A549 (cell line): ENCODE measurements around the gene IFFO2. TPM values are rescaled to one million over a fixed set of nuclear protein-coding genes. Genes with fewer than 3 reads are reported as not detected.

Experiments
- ATAC-seq, 2 experiments: fragments of 200-7000 bp in 1 of 2; fragments of >200 bp in 1 of 2; cut with Nextera tagmentation in 1 of 2; cut with Tn5 transposase in 1 of 2; 3 replicates each; pipeline versions ENCODE4 v1.8.0 to v1.9.1; 2018 to 2020; ENCODE audit warnings: mild to moderate bottlenecking in 1 of 2, moderate library complexity in 1 of 2
- CTCF ChIA-PET: fragments of 300-600 bp; sonication (Branson Sonifier 250); formaldehyde crosslinking; extraction: SDS; loops from one replicate; lab custom pipeline; 2021; ENCODE audit warnings: antibody characterized with exemption, inconsistent platforms; lab: Yijun Ruan, JAX
- POLR2A ChIA-PET: fragments of 350-600 bp; formaldehyde crosslinking; extraction: SDS; loops from one replicate; lab custom pipeline; 2021; ENCODE audit warnings: antibody characterized with exemption, inconsistent platforms; lab: Yijun Ruan, JAX
- DNase-seq, 2 experiments: peaks; one replicate each; pipeline versions ENCODE4 v3.0.0 to v3.0.0-alpha.2; 2011 to 2016; ENCODE audit warnings: low read depth in 1 of 2, low spot score in 1 of 2
- FAIRE-seq: peaks from 2 replicates; lab custom pipeline; 2011; peaks lifted over from hg19 to GRCh38; lab: Jason Lieb, UNC
- H3K27ac ChIP-seq, 2 experiments: fragments of >200 bp; sonication (Bioruptor Twin); formaldehyde crosslinking; 3 replicates each; pipeline ENCODE4 v1.5.1; 2016 to 2017
- H3K4me1 ChIP-seq: fragments of >200 bp; sonication (Bioruptor Twin); formaldehyde crosslinking; 3 replicates; pipeline ENCODE4 v1.6.1; 2016
- H3K4me2 ChIP-seq: fragments of >200 bp; sonication (Bioruptor Twin); formaldehyde crosslinking; 3 replicates; pipeline ENCODE4 v1.6.1; 2016
- H3K4me3 ChIP-seq: fragments of >200 bp; sonication (Bioruptor Twin); formaldehyde crosslinking; 3 replicates; pipeline ENCODE4 v1.5.1; 2016
- H3K9me3 ChIP-seq: fragments of >200 bp; sonication (Bioruptor Twin); formaldehyde crosslinking; 3 replicates; pipeline ENCODE4 v1.6.1; 2016
- ATOH8 ChIP-seq: fragments of 250-450 bp; sonication (Bioruptor Pico); IDR thresholded peaks from 2 replicates; pipeline ENCODE4 v1.5.0; 2020; ENCODE audit warnings: low read depth, mild to moderate bottlenecking, moderate library complexity
- BCL3 ChIP-seq: fragments of >200 bp; sonication (Bioruptor Twin); formaldehyde crosslinking; IDR thresholded peaks from 3 replicates; pipeline ENCODE4 v1.6.1; 2016
- CHD4 ChIP-seq: fragments of 200-600 bp; sonication (generic); IDR thresholded peaks from 2 replicates; pipeline ENCODE4 v1.6.1; 2016; ENCODE audit warnings: antibody characterized with exemption, mild to moderate bottlenecking, borderline replicate concordance
- ESRRA ChIP-seq: fragments of 150-350 bp; IDR thresholded peaks from 2 replicates; pipeline ENCODE4 v1.6.1; 2014; ENCODE audit warnings: mild to moderate bottlenecking, low read length, borderline replicate concordance
- FOSB ChIP-seq: fragments of 250-450 bp; sonication (Bioruptor Pico); IDR thresholded peaks from 2 replicates; pipeline ENCODE4 v1.5.0; 2020; ENCODE audit warnings: mild to moderate bottlenecking, moderate library complexity
- GATA3 ChIP-seq: IDR thresholded peaks from 2 replicates; pipeline ENCODE4 v1.6.1; 2012; ENCODE audit warnings: borderline replicate concordance
- HES2 ChIP-seq: fragments of >200 bp; sonication (Bioruptor Twin); formaldehyde crosslinking; IDR thresholded peaks from 2 replicates; pipeline ENCODE4 v1.6.1; 2016
- HOXA7 ChIP-seq: fragments of 250-450 bp; sonication (Bioruptor Pico); IDR thresholded peaks from 2 replicates; pipeline ENCODE4 v1.5.0; 2020; ENCODE audit warnings: mild to moderate bottlenecking, moderate library complexity
- MAFK ChIP-seq: fragments of 450-650 bp; IDR thresholded peaks from 2 replicates; pipeline ENCODE4 v1.6.1; 2014; ENCODE audit not compliant: partially characterized antibody
- MAX ChIP-seq: IDR thresholded peaks from 2 replicates; pipeline ENCODE4 v1.6.1; 2012
- MYC ChIP-seq: IDR thresholded peaks from 2 replicates; pipeline ENCODE4 v1.6.1; 2012; ENCODE audit warnings: mild to moderate bottlenecking, inconsistent platforms, low read length, improper control_type of control experiment, borderline replicate concordance
- NFE2L2 ChIP-seq: fragments of 150-350 bp; conservative IDR thresholded peaks from 2 replicates; pipeline ENCODE4 v1.6.1; 2014; ENCODE audit warnings: low read length
- NR3C1 ChIP-seq: fragments of >200 bp; sonication (Bioruptor Twin); formaldehyde crosslinking; IDR thresholded peaks from 3 replicates; pipeline ENCODE4 v1.6.1; 2017
- RCOR1 ChIP-seq: fragments of 150-350 bp; IDR thresholded peaks from 2 replicates; pipeline ENCODE4 v1.6.1; 2014; ENCODE audit warnings: antibody characterized with exemption, low read length, low read depth
- REST ChIP-seq: fragments of 200-600 bp; sonication (generic); IDR thresholded peaks from 2 replicates; pipeline ENCODE4 v1.6.1; 2016; ENCODE audit warnings: antibody characterized with exemption, mild to moderate bottlenecking, moderate library complexity
- RNF2 ChIP-seq: fragments of 200-600 bp; sonication (generic); IDR thresholded peaks from 2 replicates; pipeline ENCODE4 v1.6.1; 2016; ENCODE audit warnings: low read depth, mild to moderate bottlenecking, antibody characterized with exemption, moderate library complexity, borderline replicate concordance
- USF2 ChIP-seq: fragments of 450-650 bp; IDR thresholded peaks from 2 replicates; pipeline ENCODE4 v1.6.1; 2014; ENCODE audit warnings: antibody characterized with exemption
- WGBS: methylation state at CpG from one replicate; pipeline ENCODE4 v1.1.6; 2017; ENCODE audit errors: missing lambda C conversion rate; 5-methylcytosine and 5-hydroxymethylcytosine counted together
- polyA plus RNA-seq, 4 experiments: library from polyadenylated mRNA; depleted of rRNA in 3 of 4; stranded (reverse); fragments of >200 nt; fragmentation: RNase III in 1 of 4; extraction: RNeasy Plus Mini Kit Qiagen cat#74134 plus additional on column Dnase treatment in 1 of 4; gene quantifications; 2 replicates in 3 of 4; 3 replicates in 1 of 4; pipeline ENCODE4 v1.2.3, GENCODE V29; 2011 to 2017
- TF ChIP-seq, protein P1 (sequence below): fragments of 150-350 bp; IDR thresholded peaks from 2 replicates; pipeline ENCODE4 v1.6.1; 2014; ENCODE audit warnings: low read depth, mild to moderate bottlenecking, low read length
- TF ChIP-seq, protein P2 (sequence below): IDR thresholded peaks from 2 replicates; pipeline ENCODE4 v1.6.1; 2012
- TF ChIP-seq, protein P3 (sequence below): IDR thresholded peaks from 2 replicates; pipeline ENCODE4 v1.6.1; 2012; ENCODE audit warnings: low read depth, borderline replicate concordance

IFFO2 gene
- polyA plus RNA-seq, 2 of the 4 experiments (the other 2 are of a cell fraction): 24.3 to 53.9 TPM

- TF ChIP-seq RNF2: no peak
- TF ChIP-seq RCOR1: no peak
- TF ChIP-seq MAX: no peak
- no peak for TF ChIP-seq ATOH8 (CRISPR knock-in tag)
- no peak for TF ChIP-seq ESRRA
- TF ChIP-seq BCL3: no peak
- TF ChIP-seq, protein P1, sequence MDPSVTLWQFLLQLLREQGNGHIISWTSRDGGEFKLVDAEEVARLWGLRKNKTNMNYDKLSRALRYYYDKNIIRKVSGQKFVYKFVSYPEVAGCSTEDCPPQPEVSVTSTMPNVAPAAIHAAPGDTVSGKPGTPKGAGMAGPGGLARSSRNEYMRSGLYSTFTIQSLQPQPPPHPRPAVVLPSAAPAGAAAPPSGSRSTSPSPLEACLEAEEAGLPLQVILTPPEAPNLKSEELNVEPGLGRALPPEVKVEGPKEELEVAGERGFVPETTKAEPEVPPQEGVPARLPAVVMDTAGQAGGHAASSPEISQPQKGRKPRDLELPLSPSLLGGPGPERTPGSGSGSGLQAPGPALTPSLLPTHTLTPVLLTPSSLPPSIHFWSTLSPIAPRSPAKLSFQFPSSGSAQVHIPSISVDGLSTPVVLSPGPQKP: no peak
- no peak for TF ChIP-seq REST
- no peak for TF ChIP-seq MAFK
- ChIA-PET CTCF (interaction anchor here (0.6 to 8.8 kb wide), 5 partner anchors 12 to 450 kb away, joined by 3 to 77 read pairs (median 3); no protein-coding TSS in a partner anchor), POLR2A (no interaction called here)
- WGBS: 95% methylated on average over 2 of the region's 9 CpGs
- ATAC-seq (no peak), FAIRE-seq (no peak), DNase-seq (no peak)
- Histone ChIP-seq H3K27ac (peak overlapping the region in 1 of 2 experiments; percentile 94; a peak in 4 of 6 replicates), H3K9me3 (no peaks in the 10 kb centered on the region), H3K4me1 (peaks cover 87% of the 10 kb centered on the region), H3K4me2 (no peak overlapping the region), H3K4me3 (no peak overlapping the region)
These were observed 31.2 kb downstream of the IFFO2 start for GRCh38 chr1:18925279-18925678.

DNA sequence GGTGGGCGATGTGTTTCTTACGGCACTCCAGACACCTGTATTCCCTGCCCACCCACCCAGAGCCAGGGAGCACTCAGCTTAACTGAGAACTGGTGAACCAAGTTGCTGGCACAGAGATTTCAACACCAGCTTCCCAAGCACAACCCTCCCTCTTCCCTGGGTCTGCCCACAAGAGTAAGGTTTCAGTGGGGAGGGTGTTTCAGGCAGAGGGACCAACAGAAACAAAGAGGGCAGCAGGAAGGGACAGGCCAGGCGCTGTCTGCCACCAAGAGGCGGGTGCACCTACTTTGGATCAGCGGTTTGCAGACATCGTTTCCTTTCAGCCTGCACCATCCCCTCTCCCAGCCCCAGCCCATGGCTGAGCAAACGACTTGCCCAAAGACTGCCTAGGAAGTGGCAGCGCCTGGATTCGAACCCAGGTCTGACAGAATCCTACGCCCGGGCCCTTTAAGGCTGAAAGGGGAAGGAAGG lies 32.2 kb downstream of the IFFO2 start:
- 79% methylated on average over 9 of the region's 11 CpGs for WGBS

GRCh38 chr1:18923756-18924211 lies 32.7 kb downstream of the IFFO2 start:
- DNase-seq (no peak), ATAC-seq (no peak), FAIRE-seq (no peak)
- Histone ChIP-seq H3K27ac (peak overlapping the region; percentile 89 to 94), H3K4me2 (peak overlapping the region; percentile 83), H3K4me1 (peaks cover 74% of the 10 kb centered on the region), H3K4me3 (no peak overlapping the region), H3K9me3 (no peaks in the 10 kb centered on the region)
- 40% methylated on average over 6 of the region's 14 CpGs for WGBS
- POLR2A ChIA-PET: no interaction called here
- TF ChIP-seq, protein P2, sequence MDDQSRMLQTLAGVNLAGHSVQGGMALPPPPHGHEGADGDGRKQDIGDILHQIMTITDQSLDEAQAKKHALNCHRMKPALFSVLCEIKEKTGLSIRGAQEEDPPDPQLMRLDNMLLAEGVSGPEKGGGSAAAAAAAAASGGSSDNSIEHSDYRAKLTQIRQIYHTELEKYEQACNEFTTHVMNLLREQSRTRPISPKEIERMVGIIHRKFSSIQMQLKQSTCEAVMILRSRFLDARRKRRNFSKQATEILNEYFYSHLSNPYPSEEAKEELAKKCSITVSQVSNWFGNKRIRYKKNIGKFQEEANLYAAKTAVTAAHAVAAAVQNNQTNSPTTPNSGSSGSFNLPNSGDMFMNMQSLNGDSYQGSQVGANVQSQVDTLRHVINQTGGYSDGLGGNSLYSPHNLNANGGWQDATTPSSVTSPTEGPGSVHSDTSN: no peak
- TF ChIP-seq USF2 (no peak), GATA3 (no peak), NFE2L2 (no peak), RNF2 (no peak), HES2 (no peak), NR3C1 (no peak), HOXA7 (CRISPR knock-in tag) (no peak), CHD4 (no peak)
- TF ChIP-seq, protein P3, sequence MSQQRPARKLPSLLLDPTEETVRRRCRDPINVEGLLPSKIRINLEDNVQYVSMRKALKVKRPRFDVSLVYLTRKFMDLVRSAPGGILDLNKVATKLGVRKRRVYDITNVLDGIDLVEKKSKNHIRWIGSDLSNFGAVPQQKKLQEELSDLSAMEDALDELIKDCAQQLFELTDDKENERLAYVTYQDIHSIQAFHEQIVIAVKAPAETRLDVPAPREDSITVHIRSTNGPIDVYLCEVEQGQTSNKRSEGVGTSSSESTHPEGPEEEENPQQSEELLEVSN: no peak
- CTCF ChIA-PET: interaction anchor here (0.9 to 8.8 kb wide), 5 partner anchors 11 to 173 kb away, joined by 3 to 77 read pairs (median 6); no protein-coding TSS in a partner anchor

More for the DNA sequence above, 32.2 kb downstream of the IFFO2 start:
- ATAC-seq (no peak), DNase-seq (no peak), FAIRE-seq (no peak)
- ChIA-PET CTCF (interaction anchor here (0.9 to 8.8 kb wide), 6 partner anchors 11 to 173 kb away, joined by 3 to 77 read pairs (median 6); no protein-coding TSS in a partner anchor), POLR2A (no interaction called here)
- H3K4me2 ChIP-seq: peak overlapping the region; percentile 83
- peak overlapping the region; percentile 89 to 94 for H3K27ac ChIP-seq
- TF ChIP-seq FOSB (CRISPR knock-in tag) (no peak), MYC (no peak)
- no peak overlapping the region for H3K4me3 ChIP-seq
- H3K9me3 ChIP-seq: no peaks in the 10 kb centered on the region
- peaks cover 78% of the 10 kb centered on the region for H3K4me1 ChIP-seq
